Endothelial cell of umbilical vein (primary cell): Measurements from ENCODE around the gene MFN2. TPM values are rescaled to one million over a fixed set of nuclear protein-coding genes. Genes with fewer than 3 reads are reported as not detected.

Source experiments
- BruUV-seq: library from RNA; stranded (reverse); fragments of 400-500 nt; replicated peaks from 2 replicates; lab custom pipeline; 2021; lab: Mats Ljungman, UMichigan
- CTCF ChIA-PET: fragments of 300-600, 350-600 bp; sonication (Branson Sonifier 250); formaldehyde crosslinking; loops from one replicate; lab custom pipeline; 2021; ENCODE audit warnings: antibody characterized with exemption, inconsistent platforms; lab: Charles Lee
- POLR2A ChIA-PET: fragments of 300-600, 350-600 bp; sonication (Branson Sonifier 250); formaldehyde crosslinking; loops from one replicate; lab custom pipeline; 2021; ENCODE audit warnings: antibody characterized with exemption, inconsistent platforms; lab: Charles Lee
- DNase-seq: peaks from one replicate; pipeline ENCODE4 v3.0.0-alpha.2; 2011; ENCODE audit warnings: low read depth, low spot score
- FAIRE-seq: peaks from 2 replicates; lab custom pipeline; 2011; peaks lifted over from hg19 to GRCh38; lab: Jason Lieb, UNC
- H2AFZ ChIP-seq: 2 replicates; pipeline ENCODE4 v1.6.0; 2012; ENCODE audit warnings: low read depth, low read length, control low read depth, inconsistent platforms
- H3K27ac ChIP-seq: 2 replicates; pipeline ENCODE4 v1.5.1; 2011; ENCODE audit warnings: low read depth, mild to moderate bottlenecking, control low read depth, low read length, moderate library complexity; ENCODE audit not compliant: insufficient read depth
- H3K27me3 ChIP-seq, 2 experiments: 2 replicates each; pipeline versions ENCODE4 v1.6.0 to v1.6.1; 2011; ENCODE audit warnings: low read length in 2 of 2, mixed read lengths in 1 of 2; ENCODE audit not compliant: control insufficient read depth in 2 of 2, insufficient read depth in 2 of 2
- H3K36me3 ChIP-seq, 2 experiments: 2 replicates in 1 of 2; 3 replicates in 1 of 2; pipeline ENCODE4 v1.5.1; 2011; ENCODE audit warnings: low read length in 2 of 2, mild to moderate bottlenecking in 1 of 2, moderate library complexity in 1 of 2; ENCODE audit not compliant: control insufficient read depth in 2 of 2, insufficient read depth in 2 of 2; ENCODE audit errors: extremely low read depth in 1 of 2
- H3K4me1 ChIP-seq: 3 replicates; pipeline ENCODE4 v1.5.1; 2011; ENCODE audit warnings: mild to moderate bottlenecking, low read length; ENCODE audit not compliant: control insufficient read depth, insufficient read depth; ENCODE audit errors: extremely low read depth
- H3K4me2 ChIP-seq: 2 replicates; pipeline ENCODE4 v1.6.1; 2011; ENCODE audit warnings: low read length, control low read depth, mixed read lengths; ENCODE audit not compliant: insufficient read depth
- H3K4me3 ChIP-seq, 3 experiments: fragments of 200-600 bp in 1 of 3; sonication (generic), shearing (Covaris generic) in 1 of 3; replicated peaks in 1 of 3; 2 replicates each; pipeline ENCODE4 v1.5.1; 2011 to 2016; ENCODE audit warnings: control low read depth in 3 of 3, low read length in 3 of 3, mild to moderate bottlenecking in 2 of 3, inconsistent platforms in 1 of 3, low read depth in 1 of 3, moderate library complexity in 1 of 3; ENCODE audit not compliant: insufficient read depth in 1 of 3
- H3K79me2 ChIP-seq: 2 replicates; pipeline ENCODE4 v1.6.0; 2012; ENCODE audit warnings: low read length, inconsistent platforms; ENCODE audit not compliant: control insufficient read depth, insufficient read depth
- H3K9ac ChIP-seq: replicated peaks from 2 replicates; pipeline ENCODE3; 2011; ENCODE audit warnings: low read length, control low read depth; ENCODE audit not compliant: insufficient read depth; ENCODE audit errors: extremely low read depth
- H3K9me1 ChIP-seq: replicated peaks from 3 replicates; pipeline ENCODE4 v1.6.0; 2011; ENCODE audit warnings: mild to moderate bottlenecking, low read length; ENCODE audit not compliant: control insufficient read depth, insufficient read depth; ENCODE audit errors: extremely low read depth
- H3K9me3 ChIP-seq: replicated peaks from 2 replicates; pipeline ENCODE4 v1.5.1; 2012; ENCODE audit warnings: low read length, inconsistent platforms; ENCODE audit not compliant: control insufficient read depth, insufficient read depth
- H4K20me1 ChIP-seq: replicated peaks from 2 replicates; pipeline ENCODE3; 2011; ENCODE audit warnings: mild to moderate bottlenecking, low read length; ENCODE audit not compliant: control insufficient read depth, insufficient read depth; ENCODE audit errors: extremely low read depth
- CTCF ChIP-seq, 2 donors: IDR thresholded peaks; 1 replicate in 1 of 2; 2 replicates in 1 of 2; pipeline ENCODE4 v1.5.1; 2011; ENCODE audit warnings: low read length in 2 of 2, mild to moderate bottlenecking in 2 of 2, moderate library complexity in 2 of 2, control low read depth in 1 of 2, inconsistent platforms in 1 of 2, low read depth in 1 of 2; ENCODE audit not compliant: insufficient read depth in 1 of 2; ENCODE audit errors: extremely low read depth in 1 of 2
- EZH2 ChIP-seq: IDR thresholded peaks from 2 replicates; pipeline ENCODE4 v1.6.1; 2012; ENCODE audit warnings: borderline replicate concordance, low read depth, mild to moderate bottlenecking, moderate library complexity, low read length, inconsistent platforms; ENCODE audit not compliant: severe bottlenecking
- FOS ChIP-seq: IDR thresholded peaks from 2 replicates; pipeline ENCODE4 v1.6.1; 2011; ENCODE audit warnings: mild to moderate bottlenecking, low read length, moderate library complexity, borderline replicate concordance; ENCODE audit not compliant: insufficient read depth
- GATA2 ChIP-seq: IDR thresholded peaks from 2 replicates; pipeline ENCODE4 v1.7.0; 2011; ENCODE audit warnings: low read depth, mild to moderate bottlenecking, moderate library complexity, mixed read lengths, low read length; ENCODE audit not compliant: insufficient read length, insufficient read depth
- JUN ChIP-seq: IDR thresholded peaks from 2 replicates; pipeline ENCODE4 v1.6.1; 2011; ENCODE audit warnings: borderline replicate concordance, low read depth; ENCODE audit not compliant: insufficient read length, insufficient read depth
- MYC ChIP-seq: IDR thresholded peaks from one replicate; pipeline ENCODE4 v1.6.1; 2011; ENCODE audit warnings: mild to moderate bottlenecking, low read depth, low read length
- POLR2A ChIP-seq: IDR thresholded peaks from 2 replicates; pipeline ENCODE4 v1.6.1; 2012; ENCODE audit warnings: low read depth, mild to moderate bottlenecking, control low read depth, low read length
- POLR2AphosphoS5 ChIP-seq: IDR thresholded peaks from 2 replicates; pipeline ENCODE4 v1.6.1; 2012; ENCODE audit warnings: low read depth, mild to moderate bottlenecking, control low read depth, low read length, moderate library complexity; ENCODE audit not compliant: insufficient read depth
- dilution Hi-C: fragments of 300-500 bp; cut with MboI; formaldehyde crosslinking; loops from one replicate; pipeline ENCODE4 v1.15.0; 2019; ENCODE audit warnings: low sequenced_read_pairs; ENCODE audit not compliant: extremely low pct_ligation_motif_present
- intact Hi-C: fragments of 100-400 bp; cut with micrococcal nuclease; formaldehyde crosslinking; loops from one replicate; pipeline ENCODE4 v1.10.0; 2022
- polyA plus RNA-seq, 4 experiments: library from polyadenylated mRNA; depleted of rRNA in 3 of 4; stranded (reverse) in 3 of 4; unstranded in 1 of 4; fragments of >200 nt; gene quantifications; 2 replicates each; pipeline versions ENCODE4 v1.2.1 to v1.2.3, GENCODE V29; 2011 to 2012; ENCODE audit warnings: missing spikeins in 1 of 4
- total RNA-seq: library from RNA; stranded (reverse); gene quantifications from 2 replicates; pipeline ENCODE4 v1.2.3, GENCODE V29; 2021
- TF ChIP-seq, protein P1 (sequence below): IDR thresholded peaks from 2 replicates; pipeline ENCODE4 v1.6.1; 2011; ENCODE audit not compliant: insufficient read depth, insufficient read length

The MFN2 gene
- total and polyA plus RNA-seq, 2 donors (not counting 3 experiments of a cell fraction or from before 2014, with no cell fraction given) = 51.4 to 82.4 TPM

DNA sequence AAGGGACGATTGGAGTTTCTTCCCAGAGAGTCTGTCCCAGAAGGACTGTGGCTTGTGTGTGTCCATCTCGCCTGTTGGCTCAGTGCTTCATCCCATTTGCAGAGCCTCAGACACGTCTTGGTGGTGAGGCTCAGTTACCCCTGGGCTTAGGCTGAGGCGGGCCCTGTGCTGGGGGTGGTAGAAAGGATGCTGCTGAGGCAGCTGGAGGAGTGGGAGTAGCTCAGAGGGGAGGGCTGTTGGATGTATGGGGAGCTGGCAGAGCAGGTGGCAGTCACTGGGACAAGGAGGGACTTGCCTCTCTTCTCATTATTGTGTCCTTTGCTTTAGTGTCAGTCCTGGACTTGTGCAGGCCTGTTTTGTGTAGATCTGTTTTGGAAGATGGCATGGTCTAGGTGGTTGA, 31.8 kb downstream of the MFN2 start:
- intact Hi-C loops (loop anchor here (2.0 kb wide), 1 partner anchor 99 kb away; no protein-coding TSS in a partner anchor), dilution Hi-C loops (no loop called here)

More for the DNA sequence above, 31.8 kb downstream of the MFN2 start:
- H3K4me2 ChIP-seq = no peak overlapping the region
- H3K9me3 ChIP-seq = no peaks in the 10 kb centered on the region
- no peak overlapping the region for H3K4me3 ChIP-seq
- BruUV-seq = no TSS peak
- ChIA-PET POLR2A (no interaction called here), CTCF (no interaction called here)
- no peaks in the 10 kb centered on the region for H3K27me3 ChIP-seq
- no peaks in the 10 kb centered on the region for H3K79me2 ChIP-seq
- peaks cover 5 to 31% of the 10 kb centered on the region in 2 experiments for H3K36me3 ChIP-seq
- H3K9ac ChIP-seq = no peak overlapping the region
- no peaks in the 10 kb centered on the region for H4K20me1 ChIP-seq
- no peaks in the 10 kb centered on the region for H3K4me1 ChIP-seq
- H2AFZ ChIP-seq = no peak overlapping the region
- no peak overlapping the region for H3K27ac ChIP-seq
- FAIRE-seq = no peak
- H3K9me1 ChIP-seq = no peaks in the 10 kb centered on the region
- no peak for DNase-seq
- TF ChIP-seq, protein P1, sequence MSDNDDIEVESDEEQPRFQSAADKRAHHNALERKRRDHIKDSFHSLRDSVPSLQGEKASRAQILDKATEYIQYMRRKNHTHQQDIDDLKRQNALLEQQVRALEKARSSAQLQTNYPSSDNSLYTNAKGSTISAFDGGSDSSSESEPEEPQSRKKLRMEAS = no peak
- no peak for TF ChIP-seq CTCF (IDR thresholded peaks at IDR 0.05; ENCODE audit: extremely low read depth in 1 of 2, insufficient read depth in 1 of 2, low read depth in 1 of 2, low read length in 2 of 2)
- no peak for TF ChIP-seq GATA2
- no peak for TF ChIP-seq POLR2A
- TF ChIP-seq POLR2AphosphoS5 = no peak
- TF ChIP-seq JUN = no peak
- no peak for TF ChIP-seq EZH2
- no peak for TF ChIP-seq MYC
- TF ChIP-seq FOS = no peak
